Activated CD4-positive, alpha-beta T cell treated with anti-CD3 and anti-CD28 coated beads, Interleukin-2, amount 10 ng/mL, durations not matched to agents 24 days and 14 days (primary cell): ENCODE data around the gene CHCHD6. TPM values are rescaled to one million over a fixed set of nuclear protein-coding genes. Genes with fewer than 3 reads are reported as not detected.

ENCODE experiments used
- total RNA-seq: library from RNA; stranded (reverse); gene quantifications from 2 replicates; pipeline ENCODE4 v1.2.3, GENCODE V29; 2022

CHCHD6 gene
- total RNA-seq, 1 donor from 2014 or later: 18.5 TPM

Other genes with a start within 250 kb of the CHCHD6 start
- 29.2 and 29.4 TPM in 2 replicates for gene ZXDC, start 228.3 kb upstream of the CHCHD6 start, total RNA-seq
- gene UROC1, start 186.5 kb upstream of the CHCHD6 start, total RNA-seq: not detected in 2 replicates
- not detected in 2 replicates for gene CHST13, start 180.1 kb upstream of the CHCHD6 start, total RNA-seq
- not detected in 2 replicates for gene C3orf22, start 145.3 kb upstream of the CHCHD6 start, total RNA-seq
- 1.3 and 1.5 TPM in 2 replicates for gene TXNRD3, start 49.1 kb upstream of the CHCHD6 start, total RNA-seq